ENCODE data around the gene CSF1.

CSF1 gene

DNA sequence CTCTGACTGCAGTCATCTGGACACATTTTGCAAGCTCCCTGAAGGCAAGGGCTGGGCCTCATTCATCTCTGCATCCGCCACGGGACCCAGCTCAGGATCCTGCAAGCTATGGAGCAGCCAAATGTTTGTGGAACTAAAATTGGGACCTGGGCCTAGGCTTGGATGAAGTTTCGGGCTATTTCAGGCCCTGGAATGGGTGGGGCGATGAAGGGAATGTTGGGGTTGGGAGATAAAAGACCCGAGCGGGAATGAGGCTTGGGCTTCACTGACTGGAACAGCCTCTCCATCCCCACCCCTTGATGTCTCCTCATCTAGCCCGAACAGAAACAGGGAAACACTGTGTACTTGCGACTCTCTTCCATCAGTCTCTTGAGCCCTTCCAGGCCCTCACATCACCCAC is 66.6 kb downstream of the CSF1 start:
- no peaks in the 10 kb centered on the region for H3K36me3 ChIP-seq
- H3K9me3 ChIP-seq: no peaks in the 10 kb centered on the region
- H3K4me1 ChIP-seq: no peaks in the 10 kb centered on the region
- no peaks in the 10 kb centered on the region for H3K27me3 ChIP-seq
- H3K4me3 ChIP-seq: no peak overlapping the region
- no peaks in the 10 kb centered on the region for H4K20me1 ChIP-seq
- H3K4me2 ChIP-seq: no peak overlapping the region
- no peak overlapping the region for H3K9ac ChIP-seq
- no peak for TF ChIP-seq Cebpa-rat (IDR thresholded peaks at IDR 0.05)
- no peak overlapping the region for H3K27ac ChIP-seq

DNA sequence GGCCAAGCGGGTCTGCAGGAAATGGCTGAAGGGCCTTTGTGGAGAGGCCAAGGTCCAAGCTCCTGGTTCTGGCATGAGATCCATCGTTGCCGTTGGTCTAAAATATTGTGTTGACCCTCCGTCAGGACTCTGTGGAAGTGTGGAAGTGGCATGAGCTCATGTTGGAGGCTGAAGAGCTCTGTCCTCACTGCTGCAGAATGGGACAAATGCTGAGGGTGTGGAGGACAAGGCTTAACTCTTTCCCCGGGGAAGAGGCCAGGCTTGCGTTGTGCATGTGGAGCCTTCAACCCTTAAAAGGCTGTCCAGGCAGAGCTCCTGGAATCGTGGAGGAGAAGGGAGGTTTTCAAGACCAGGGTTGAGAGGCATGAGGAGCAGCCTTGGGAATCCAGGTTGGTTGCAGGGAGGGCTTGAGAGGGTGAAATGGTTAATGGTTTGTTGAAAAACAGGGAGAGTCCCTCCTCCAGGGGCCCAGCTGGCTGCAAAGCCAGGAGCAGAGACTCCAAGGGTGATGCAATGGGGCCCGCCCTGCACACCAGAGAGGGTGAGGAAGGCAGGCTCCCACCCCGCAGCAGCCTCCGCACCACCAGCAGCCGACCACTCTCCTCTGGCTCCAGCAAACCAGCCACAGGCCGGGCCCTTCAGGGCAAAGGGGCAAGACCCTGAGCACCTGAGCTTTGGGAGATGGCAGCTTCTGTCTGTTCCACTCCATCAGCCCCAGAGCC is 67.2 kb downstream of the CSF1 start:
- no peak for TF ChIP-seq Cebpa-rat (IDR thresholded peaks at IDR 0.05)
- no peaks in the 10 kb centered on the region for H3K4me1 ChIP-seq

DNA sequence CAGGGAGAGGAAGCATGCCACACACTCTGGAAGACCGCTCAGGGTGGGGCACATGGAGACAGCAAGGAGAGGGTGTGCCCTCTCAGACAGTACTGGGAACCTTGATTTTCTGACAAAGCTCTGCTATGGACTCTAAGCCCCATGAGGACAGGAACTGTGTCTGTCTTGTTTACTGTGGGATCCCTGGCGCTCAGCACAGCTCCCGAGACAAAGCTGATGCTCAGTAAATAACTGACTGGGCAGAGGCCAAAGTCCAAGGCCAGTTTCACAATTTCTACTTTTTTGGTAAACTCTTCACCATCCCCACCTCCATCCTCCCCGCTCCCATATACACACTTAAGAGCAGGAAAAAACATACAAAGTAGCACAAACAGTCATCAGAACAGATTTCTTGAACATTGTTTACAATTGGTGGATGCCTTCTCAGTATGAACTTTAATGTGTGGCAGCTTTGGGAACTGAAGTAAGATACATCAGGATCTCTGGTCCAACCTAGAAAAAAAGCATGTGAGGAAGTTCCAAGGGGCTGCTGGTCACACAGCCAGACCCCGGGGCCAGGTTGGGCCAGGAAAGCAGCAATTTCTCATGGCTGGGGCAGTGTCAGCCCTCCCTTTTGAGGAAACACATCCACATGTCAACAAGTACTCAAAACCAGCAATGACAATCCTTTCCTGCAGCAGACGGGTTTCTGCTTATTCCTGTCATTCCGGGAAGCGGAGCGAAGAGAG is 68.3 kb downstream of the CSF1 start:
- H3K4me2 ChIP-seq: no peak overlapping the region
- no peaks in the 10 kb centered on the region for H3K9me3 ChIP-seq
- no peaks in the 10 kb centered on the region for H4K20me1 ChIP-seq
- H3K36me3 ChIP-seq: no peaks in the 10 kb centered on the region
- H3K27ac ChIP-seq: no peak overlapping the region
- H3K27me3 ChIP-seq: no peaks in the 10 kb centered on the region
- H3K9ac ChIP-seq: no peak overlapping the region
- peaks cover 8% of the 10 kb centered on the region for H3K4me1 ChIP-seq
- no peak for TF ChIP-seq Cebpa-rat (IDR thresholded peaks at IDR 0.05)
- H3K4me3 ChIP-seq: no peak overlapping the region

More for the DNA sequence above, 67.2 kb downstream of the CSF1 start:
- no peak overlapping the region for H3K9ac ChIP-seq
- H3K27me3 ChIP-seq: no peaks in the 10 kb centered on the region
- no peaks in the 10 kb centered on the region for H4K20me1 ChIP-seq
- H3K4me3 ChIP-seq: no peak overlapping the region
- no peaks in the 10 kb centered on the region for H3K36me3 ChIP-seq
- no peak overlapping the region for H3K27ac ChIP-seq
- H3K9me3 ChIP-seq: no peaks in the 10 kb centered on the region
- no peak overlapping the region for H3K4me2 ChIP-seq

DNA sequence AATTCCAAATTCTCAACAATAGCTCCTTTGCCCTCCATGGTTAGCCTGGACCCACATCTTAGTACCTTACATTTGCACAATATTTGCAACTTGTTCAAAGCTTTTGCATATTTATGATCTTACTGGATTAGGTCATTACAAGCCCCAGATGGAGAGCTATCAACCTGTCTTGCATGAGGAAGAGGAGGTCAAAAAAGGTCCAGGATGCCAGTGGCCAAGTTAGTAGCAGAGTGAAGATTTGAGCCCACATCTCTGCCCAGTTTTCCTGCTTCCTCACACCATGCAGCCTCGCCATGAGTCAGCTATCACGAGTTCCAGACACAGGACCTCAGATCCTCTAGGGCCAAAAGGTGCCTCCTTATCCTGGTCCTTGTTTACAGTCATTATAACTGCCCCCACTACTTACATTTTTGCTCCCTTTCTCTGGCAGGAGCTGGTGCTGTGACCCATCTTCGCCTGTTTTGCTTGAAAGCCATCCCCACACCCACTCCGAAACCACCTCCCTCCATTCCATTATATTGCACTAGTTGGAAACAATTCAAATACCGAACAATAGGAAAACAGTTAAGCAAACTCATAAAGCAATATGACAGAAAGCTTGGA is 68.9 kb downstream of the CSF1 start:
- H3K27me3 ChIP-seq: no peaks in the 10 kb centered on the region
- no peak overlapping the region for H3K4me2 ChIP-seq
- TF ChIP-seq Cebpa-rat (IDR thresholded peaks at IDR 0.05): no peak
- no peak overlapping the region for H3K27ac ChIP-seq
- H3K9ac ChIP-seq: no peak overlapping the region
- H3K36me3 ChIP-seq: no peaks in the 10 kb centered on the region
- H3K4me3 ChIP-seq: no peak overlapping the region
- H4K20me1 ChIP-seq: no peaks in the 10 kb centered on the region
- no peaks in the 10 kb centered on the region for H3K9me3 ChIP-seq
- peaks cover 12% of the 10 kb centered on the region for H3K4me1 ChIP-seq
